ENCODE results near the gene IGFBP2. TPM values are rescaled to one million over a fixed set of nuclear protein-coding genes. Genes with fewer than 3 reads are reported as not detected.

IGFBP2 gene
- total RNA-seq, 1 experiment from 2014 or later = 0.32 TPM

GRCh38 chr2:216694082-216694825 lies 61.0 kb downstream of the IGFBP2 start:
- Histone ChIP-seq H3K27ac (no peak overlapping the region), H3K27me3 (replicated peaks) (peaks cover 37% of the 10 kb centered on the region), H3K36me3 (no peaks in the 10 kb centered on the region), H3K4me1 (replicated peaks) (peaks cover 22% of the 10 kb centered on the region), H3K4me3 (peak overlapping the region; percentile 25), H3K9me3 (replicated peaks) (no peaks in the 10 kb centered on the region)
- DNase-seq (ENCODE audit: low read depth in 1 of 2, low spot score in 2 of 2) = peak in 1 of 2 experiments; percentile 25

- Histone ChIP-seq H3K4me3 (no peak overlapping the region), H3K4me1 (replicated peaks) (peaks cover 22% of the 10 kb centered on the region), H3K27me3 (replicated peaks) (peaks cover 35% of the 10 kb centered on the region), H3K9me3 (replicated peaks) (no peaks in the 10 kb centered on the region), H3K27ac (no peak overlapping the region), H3K36me3 (no peaks in the 10 kb centered on the region)
- DNase-seq (ENCODE audit: low read depth in 1 of 2, low spot score in 2 of 2) = no peak
These were observed 61.6 kb downstream of the IGFBP2 start for GRCh38 chr2:216694826-216695217.

DNA sequence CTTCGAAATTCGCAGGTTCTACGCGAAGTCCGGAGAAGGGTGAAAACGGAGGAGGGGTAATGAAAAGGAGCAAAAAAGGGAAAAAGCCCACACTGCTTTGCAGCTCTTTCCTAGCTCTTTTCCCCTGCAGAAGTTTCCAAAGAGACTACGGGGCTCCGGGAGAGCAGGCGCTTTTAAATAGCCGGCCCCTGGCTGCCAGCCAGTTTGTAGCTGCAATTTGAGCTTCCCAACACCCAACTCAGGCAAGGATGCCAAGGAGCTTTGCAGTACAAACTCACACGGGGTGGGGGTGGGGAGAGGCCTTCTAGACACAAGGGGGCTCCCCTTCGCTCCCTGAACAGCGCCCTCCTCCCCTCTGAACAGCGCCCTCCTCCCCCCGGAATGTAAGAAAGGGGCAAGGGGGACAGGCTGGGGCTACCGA lies 62.2 kb downstream of the IGFBP2 start, which contains the start of gene IGFBP5:
IGFBP5 (minus strand) TSS at position 149 of the 421 bp plus-strand sequence. CDS start 774 bp downstream, outside the sequence.
- no peak for DNase-seq (ENCODE audit: low read depth in 1 of 2, low spot score in 2 of 2)
- H3K27ac ChIP-seq = no peak within 1 kb of the TSS
- H3K36me3 ChIP-seq = no peaks in the 10 kb centered on the region
- no peaks in the 10 kb centered on the region for H3K9me3 ChIP-seq (replicated peaks)
- H3K27me3 ChIP-seq (replicated peaks) = peaks cover 31% of the 10 kb centered on the region
- peaks cover 22% of the 10 kb centered on the region for H3K4me1 ChIP-seq (replicated peaks)
- peak within 1 kb of the TSS; percentile 25 for H3K4me3 ChIP-seq

DNA sequence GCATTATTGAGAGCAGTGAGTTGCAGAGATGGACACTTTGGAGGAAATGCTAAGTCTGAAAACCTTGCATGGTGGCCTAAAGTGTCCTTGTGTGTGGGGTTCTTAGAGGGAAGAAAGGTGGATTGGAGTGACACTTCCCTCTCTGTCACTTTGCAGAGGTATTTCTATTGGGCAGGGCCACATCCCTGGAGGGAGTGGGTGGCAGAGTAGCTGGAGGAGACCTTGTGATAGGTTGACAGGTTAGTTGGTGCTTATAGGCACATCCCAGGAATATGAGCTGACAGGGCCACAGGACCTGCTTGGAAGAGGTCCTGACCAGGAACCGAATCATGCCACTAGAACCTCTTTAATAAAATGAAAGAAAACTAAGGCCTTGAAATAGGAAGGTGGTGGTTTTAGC lies 63.1 kb downstream of the IGFBP2 start:
- no peaks in the 10 kb centered on the region for H3K9me3 ChIP-seq (replicated peaks)
- peaks cover 22% of the 10 kb centered on the region for H3K4me1 ChIP-seq (replicated peaks)
- no peak overlapping the region for H3K27ac ChIP-seq
- H3K27me3 ChIP-seq (replicated peaks) = peaks cover 26% of the 10 kb centered on the region
- DNase-seq (ENCODE audit: low read depth in 1 of 2, low spot score in 2 of 2) = peak in 1 of 2 experiments; percentile 16
- no peak overlapping the region for H3K4me3 ChIP-seq
- H3K36me3 ChIP-seq = no peaks in the 10 kb centered on the region

GRCh38 chr2:216696751-216697560 lies 63.7 kb downstream of the IGFBP2 start:
- Histone ChIP-seq H3K9me3 (replicated peaks) (no peaks in the 10 kb centered on the region), H3K4me3 (no peak overlapping the region), H3K36me3 (no peaks in the 10 kb centered on the region), H3K4me1 (replicated peaks) (peaks cover 21% of the 10 kb centered on the region), H3K27ac (no peak overlapping the region), H3K27me3 (replicated peaks) (peaks cover 23% of the 10 kb centered on the region)
- peak in 1 of 2 experiments; percentile 31 for DNase-seq (ENCODE audit: low read depth in 1 of 2, low spot score in 2 of 2)

- Histone ChIP-seq H3K4me3 (no peak overlapping the region), H3K27me3 (replicated peaks) (peaks cover 16% of the 10 kb centered on the region), H3K4me1 (replicated peaks) (peaks cover 10% of the 10 kb centered on the region), H3K9me3 (replicated peaks) (no peaks in the 10 kb centered on the region), H3K36me3 (no peaks in the 10 kb centered on the region), H3K27ac (no peak overlapping the region)
- no peak for DNase-seq (ENCODE audit: low read depth in 1 of 2, low spot score in 2 of 2)
These were observed 65.1 kb downstream of the IGFBP2 start for GRCh38 chr2:216698293-216698692.

DNA sequence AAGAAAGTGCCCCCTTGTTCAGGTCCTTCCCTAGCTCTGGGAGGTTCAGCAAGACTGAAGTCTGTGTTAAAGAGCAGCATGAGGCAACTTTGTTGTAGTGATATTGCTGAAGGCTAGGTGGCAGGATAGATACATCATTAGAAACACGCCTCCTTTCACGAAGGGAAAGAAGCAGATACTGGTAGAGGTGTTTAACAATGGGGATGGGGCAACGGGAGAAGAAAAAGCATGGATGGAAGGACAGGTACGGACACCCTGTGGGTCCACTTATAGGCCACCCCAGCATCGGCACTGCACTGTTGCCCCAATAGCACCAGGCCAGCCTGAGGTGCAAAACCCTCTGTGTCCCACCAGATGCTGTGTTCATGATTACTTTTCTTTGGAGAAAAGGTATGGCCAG lies 65.7 kb downstream of the IGFBP2 start:
- H3K4me1 ChIP-seq (replicated peaks) = peaks cover 7% of the 10 kb centered on the region
- no peaks in the 10 kb centered on the region for H3K9me3 ChIP-seq (replicated peaks)
- H3K27me3 ChIP-seq (replicated peaks) = peaks cover 13% of the 10 kb centered on the region
- no peaks in the 10 kb centered on the region for H3K36me3 ChIP-seq
- DNase-seq (ENCODE audit: low read depth in 1 of 2, low spot score in 2 of 2) = peak in 1 of 2 experiments; percentile 42
- no peak overlapping the region for H3K27ac ChIP-seq
- H3K4me3 ChIP-seq = no peak overlapping the region

GRCh38 chr2:216700088-216700567 lies 66.9 kb downstream of the IGFBP2 start:
- Histone ChIP-seq H3K4me1 (replicated peaks) (no peaks in the 10 kb centered on the region), H3K4me3 (no peak overlapping the region), H3K36me3 (no peaks in the 10 kb centered on the region), H3K9me3 (replicated peaks) (no peaks in the 10 kb centered on the region), H3K27ac (no peak overlapping the region), H3K27me3 (replicated peaks) (peaks cover under 1% of the 10 kb centered on the region; the same call in 1 of the 2 replicates)
- DNase-seq (ENCODE audit: low read depth in 1 of 2, low spot score in 2 of 2) = no peak

GRCh38 chr2:216700781-216701180 lies 67.6 kb downstream of the IGFBP2 start:
- no peak for DNase-seq (ENCODE audit: low read depth in 1 of 2, low spot score in 2 of 2)
- H3K4me1 ChIP-seq (replicated peaks) = no peaks in the 10 kb centered on the region
- no peak overlapping the region for H3K27ac ChIP-seq
- no peaks in the 10 kb centered on the region for H3K9me3 ChIP-seq (replicated peaks)
- no peaks in the 10 kb centered on the region for H3K36me3 ChIP-seq
- no peak overlapping the region for H3K4me3 ChIP-seq
- no peaks in the 10 kb centered on the region for H3K27me3 ChIP-seq (replicated peaks)

- Histone ChIP-seq H3K4me3 (no peak overlapping the region), H3K27me3 (replicated peaks) (no peaks in the 10 kb centered on the region), H3K36me3 (no peaks in the 10 kb centered on the region), H3K9me3 (replicated peaks) (no peaks in the 10 kb centered on the region), H3K27ac (no peak overlapping the region), H3K4me1 (replicated peaks) (no peaks in the 10 kb centered on the region)
- no peak for DNase-seq (ENCODE audit: low read depth in 1 of 2, low spot score in 2 of 2)
These were observed 68.3 kb downstream of the IGFBP2 start for GRCh38 chr2:216701544-216701943.

DNA sequence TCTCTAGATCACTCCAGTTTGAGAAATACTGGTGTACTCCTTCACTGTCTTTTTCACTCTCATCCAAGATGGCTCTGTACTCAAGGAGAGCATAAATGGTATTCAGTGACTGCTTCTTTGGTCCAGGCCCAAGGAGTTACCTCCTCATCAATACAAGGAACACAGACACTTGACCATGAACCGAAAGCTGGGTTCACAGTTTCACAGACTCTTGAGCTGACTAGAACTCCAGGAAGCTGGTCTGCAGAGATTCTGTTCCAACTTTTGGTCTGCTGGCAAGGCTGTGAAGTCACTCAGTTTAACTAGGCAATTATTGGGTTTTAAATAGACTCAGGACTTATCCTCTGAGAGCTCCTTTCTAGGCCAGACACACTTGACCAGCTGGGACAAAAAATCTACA lies 69.5 kb downstream of the IGFBP2 start:
- DNase-seq (ENCODE audit: low read depth in 1 of 2, low spot score in 2 of 2) = no peak
- Histone ChIP-seq H3K36me3 (no peaks in the 10 kb centered on the region), H3K4me3 (no peak overlapping the region), H3K9me3 (replicated peaks) (no peaks in the 10 kb centered on the region), H3K27me3 (replicated peaks) (no peaks in the 10 kb centered on the region), H3K4me1 (replicated peaks) (no peaks in the 10 kb centered on the region), H3K27ac (no peak overlapping the region)

- no peaks in the 10 kb centered on the region for H3K36me3 ChIP-seq
- H3K27me3 ChIP-seq (replicated peaks) = no peaks in the 10 kb centered on the region
- no peaks in the 10 kb centered on the region for H3K9me3 ChIP-seq (replicated peaks)
- no peaks in the 10 kb centered on the region for H3K4me1 ChIP-seq (replicated peaks)
- no peak overlapping the region for H3K27ac ChIP-seq
- DNase-seq (ENCODE audit: low read depth in 1 of 2, low spot score in 2 of 2) = no peak
- no peak overlapping the region for H3K4me3 ChIP-seq
These were observed 77.5 kb downstream of the IGFBP2 start for GRCh38 chr2:216710551-216711301.

- no peak overlapping the region for H3K4me3 ChIP-seq
- no peaks in the 10 kb centered on the region for H3K4me1 ChIP-seq (replicated peaks)
- H3K27me3 ChIP-seq (replicated peaks) = no peaks in the 10 kb centered on the region
- no peaks in the 10 kb centered on the region for H3K9me3 ChIP-seq (replicated peaks)
- H3K27ac ChIP-seq = no peak overlapping the region
- DNase-seq (ENCODE audit: low read depth in 1 of 2, low spot score in 2 of 2) = no peak
- H3K36me3 ChIP-seq = no peaks in the 10 kb centered on the region
These were observed 78.1 kb downstream of the IGFBP2 start for GRCh38 chr2:216711348-216711747.

Data from SJSA1 (cell line).